Prostate gland (tissue), 2 donors: ENCODE data around the gene CAMKMT. TPM values are rescaled to one million over a fixed set of nuclear protein-coding genes. Genes with fewer than 3 reads are reported as not detected.

Experiments used
- DNase-seq: peaks from one replicate; pipeline ENCODE4 v3.0.0-alpha.2; 2019; ENCODE audit warnings: low spot score
- H3K27ac ChIP-seq, 2 donors: fragments of 200-600 bp; sonication (generic); 2 replicates each; pipeline ENCODE4 v1.5.1; 2017 to 2019
- H3K27me3 ChIP-seq: fragments of 200-600 bp; sonication (generic); replicated peaks from 2 replicates; pipeline ENCODE4 v1.5.1; 2019; ENCODE audit not compliant: insufficient read depth
- H3K36me3 ChIP-seq, 2 donors: fragments of 200-600 bp; sonication (generic); 1 replicate in 1 of 2; 2 replicates in 1 of 2; pipeline versions ENCODE4 v1.5.1 to v1.8.1; 2017 to 2019
- H3K4me1 ChIP-seq: fragments of 200-600 bp; sonication (generic); replicated peaks from 2 replicates; pipeline ENCODE4 v1.5.1; 2019
- H3K4me3 ChIP-seq, 2 donors: fragments of 200-600 bp; sonication (generic); 2 replicates each; pipeline ENCODE4 v1.5.1; 2017 to 2019
- H3K9me3 ChIP-seq: fragments of 200-600 bp; sonication (generic); 2 replicates; pipeline ENCODE4 v1.5.1; 2017
- CTCF ChIP-seq, 4 experiments: fragments of 200-600 bp in 2 of 4; fragments of 450-650 bp in 2 of 4; sonication (generic) in 2 of 4; IDR thresholded peaks; 1 replicate in 3 of 4; 2 replicates in 1 of 4; pipeline ENCODE4 v1.5.1; 2016 to 2019; ENCODE audit warnings: antibody characterized with exemption in 4 of 4, mild to moderate bottlenecking in 2 of 4, moderate library complexity in 2 of 4
- POLR2A ChIP-seq: fragments of 450-650 bp; IDR thresholded peaks from one replicate; pipeline ENCODE4 v1.6.1; 2016; ENCODE audit warnings: antibody characterized with exemption, mild to moderate bottlenecking
- POLR2AphosphoS5 ChIP-seq: sonication (generic); formaldehyde crosslinking; IDR thresholded peaks from one replicate; pipeline ENCODE4 v1.6.1; 2017; ENCODE audit warnings: antibody characterized with exemption
- WGBS: methylation state at CpG from one replicate; pipeline ENCODE4 v1.1.5; 2018; 5-methylcytosine and 5-hydroxymethylcytosine counted together
- intact Hi-C: fragments of 100-400 bp; cut with DNase I; formaldehyde crosslinking; loops from one replicate; pipeline ENCODE4 v1.14.2; 2022
- total RNA-seq, 2 donors: library from RNA; depleted of rRNA; stranded (reverse); fragments of >200 nt; gene quantifications; one replicate each; pipeline ENCODE4 v1.1.0, GENCODE V29; 2016

The CAMKMT gene
- total RNA-seq, 2 donors from 2014 or later: 5.4 to 7.6 TPM

- intact Hi-C loops: no loop called here
- no peak for DNase-seq
- Histone ChIP-seq H3K36me3 (no peaks in the 10 kb centered on the region), H3K27me3 (no peaks in the 10 kb centered on the region), H3K4me1 (no peaks in the 10 kb centered on the region), H3K27ac (no peak overlapping the region), H3K4me3 (no peak overlapping the region), H3K9me3 (no peaks in the 10 kb centered on the region)
- WGBS: 59% methylated on average over 1 of the region's 1 CpG
- no peak for TF ChIP-seq CTCF (IDR thresholded peaks at IDR 0.05)
- TF ChIP-seq POLR2AphosphoS5: no peak
- no peak for TF ChIP-seq POLR2A
These were observed 189.8 kb downstream of the CAMKMT start for GRCh38 chr2:44551497-44551896.

GRCh38 chr2:44553456-44553855, 191.7 kb downstream of the CAMKMT start:
- Histone ChIP-seq H3K4me1 (no peaks in the 10 kb centered on the region), H3K36me3 (no peaks in the 10 kb centered on the region), H3K9me3 (no peaks in the 10 kb centered on the region), H3K27ac (no peak overlapping the region), H3K27me3 (no peaks in the 10 kb centered on the region), H3K4me3 (no peak overlapping the region)
- intact Hi-C loops: no loop called here
- TF ChIP-seq POLR2AphosphoS5 (no peak), CTCF (IDR thresholded peaks at IDR 0.05) (no peak), POLR2A (no peak)
- no peak for DNase-seq
- WGBS: 82% methylated on average over 4 of the region's 4 CpGs

- no peak for TF ChIP-seq POLR2A
- no peak for TF ChIP-seq POLR2AphosphoS5
- no peak for TF ChIP-seq CTCF (IDR thresholded peaks at IDR 0.05)
- Histone ChIP-seq H3K36me3 (no peaks in the 10 kb centered on the region), H3K9me3 (no peaks in the 10 kb centered on the region), H3K4me1 (no peaks in the 10 kb centered on the region), H3K27ac (no peak overlapping the region), H3K27me3 (no peaks in the 10 kb centered on the region), H3K4me3 (no peak overlapping the region)
- intact Hi-C loops: no loop called here
- no peak for DNase-seq
These were observed 194.0 kb downstream of the CAMKMT start for GRCh38 chr2:44555700-44556099.

GRCh38 chr2:44559108-44559507, 197.4 kb downstream of the CAMKMT start:
- intact Hi-C loops: no loop called here

More at GRCh38 chr2:44559108-44559507, 197.4 kb downstream of the CAMKMT start:
- H3K4me3 ChIP-seq: no peak overlapping the region
- TF ChIP-seq POLR2A (no peak), CTCF (IDR thresholded peaks at IDR 0.05) (no peak), POLR2AphosphoS5 (no peak)
- WGBS: 81% methylated on average over 1 of the region's 1 CpG
- DNase-seq: no peak
- H3K4me1 ChIP-seq: no peaks in the 10 kb centered on the region
- H3K36me3 ChIP-seq: no peaks in the 10 kb centered on the region
- H3K27me3 ChIP-seq: no peaks in the 10 kb centered on the region
- no peaks in the 10 kb centered on the region for H3K9me3 ChIP-seq
- H3K27ac ChIP-seq: no peak overlapping the region
